OCI-M1 (cell line): ENCODE data around the gene RBM3.

Source experiments
- DNase-seq: peaks from one replicate; lab custom pipeline; 2025; lab: John Stamatoyannopoulos, UW

The RBM3 gene

GRCh38 chrX:48578661-48579128, 4.4 kb downstream of the RBM3 start:
- no peak for DNase-seq

- no peak for DNase-seq
Measured at GRCh38 chrX:48579259-48579658, 5.0 kb downstream of the RBM3 start.

DNA sequence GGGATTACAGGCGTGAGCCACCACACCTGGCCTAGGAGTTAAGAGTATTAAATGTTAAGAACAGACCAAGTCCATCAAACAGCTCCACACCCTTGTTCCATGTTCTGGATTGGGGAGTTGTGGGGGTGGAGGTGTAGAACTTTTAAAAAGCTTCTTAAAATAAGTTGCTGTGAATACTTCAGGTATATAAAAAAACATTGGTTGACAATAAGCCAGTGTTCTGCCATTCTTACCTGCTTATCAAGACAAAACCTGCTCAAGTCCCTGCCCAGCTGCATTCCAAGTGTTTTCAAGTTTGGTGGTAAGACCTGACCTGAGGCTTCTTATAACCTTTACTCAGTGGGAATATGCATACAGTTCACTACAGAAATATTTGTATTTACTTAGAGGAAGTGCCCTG, 6.4 kb downstream of the RBM3 start:
- no peak for DNase-seq

DNA sequence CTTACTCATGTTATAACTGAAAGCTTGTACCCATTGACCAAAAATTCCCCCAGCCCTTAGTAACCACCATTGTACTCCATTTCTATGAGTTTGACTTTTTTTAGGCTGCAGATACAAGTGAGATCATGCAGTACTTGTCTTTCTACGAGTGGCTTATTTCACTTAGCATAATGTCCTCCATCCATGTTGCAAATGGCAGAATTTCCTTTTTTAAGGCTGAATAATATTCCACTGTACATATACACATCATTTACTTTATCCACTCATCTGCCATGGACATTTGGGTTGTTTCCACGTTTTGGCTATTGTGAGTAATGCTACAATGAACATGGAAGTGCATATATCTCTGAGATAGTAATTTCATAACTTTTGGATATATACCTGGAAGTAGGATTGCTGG, 10.4 kb downstream of the RBM3 start:
- no peak for DNase-seq

DNA sequence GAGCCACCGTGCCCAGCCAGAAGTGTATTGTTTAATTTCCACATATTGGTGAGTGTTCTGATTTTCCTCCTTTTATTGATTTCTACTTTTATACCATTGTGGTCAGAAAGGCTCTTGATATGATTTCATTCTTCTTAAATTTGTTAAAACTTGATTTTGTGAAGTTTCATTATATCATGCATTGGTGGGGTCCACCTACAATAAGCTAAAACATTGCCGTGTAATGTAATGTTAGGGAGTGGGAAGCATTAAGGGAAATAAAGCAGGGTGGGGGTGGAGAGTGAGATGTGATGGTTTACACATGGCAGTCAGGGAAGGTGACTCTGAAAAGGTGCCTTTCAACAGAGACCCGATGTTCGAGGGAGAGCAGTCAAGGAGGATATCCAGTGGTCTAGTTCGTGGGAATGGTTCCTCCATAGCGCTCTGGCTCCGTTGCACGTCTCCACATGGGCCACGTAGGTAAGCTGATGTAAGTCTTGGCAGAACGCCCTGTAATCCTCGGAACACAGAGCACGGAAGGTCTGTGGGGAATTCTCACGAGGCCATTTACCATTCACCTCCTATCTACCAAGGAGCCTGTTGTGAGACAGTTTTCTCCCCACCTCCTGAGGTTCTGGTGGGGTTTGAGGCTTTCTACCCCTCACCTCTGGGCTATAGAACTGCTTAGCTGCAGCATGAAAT, 15.3 kb downstream of the RBM3 start:
- no peak for DNase-seq

GRCh38 chrX:48590203-48591103, 16.2 kb downstream of the RBM3 start:
- DNase-seq, result no peak

- DNase-seq, result no peak
Measured at GRCh38 chrX:48591255-48591791, 17.0 kb downstream of the RBM3 start.

- no peak for DNase-seq
Measured at GRCh38 chrX:48592971-48593370, 18.7 kb downstream of the RBM3 start.

DNA sequence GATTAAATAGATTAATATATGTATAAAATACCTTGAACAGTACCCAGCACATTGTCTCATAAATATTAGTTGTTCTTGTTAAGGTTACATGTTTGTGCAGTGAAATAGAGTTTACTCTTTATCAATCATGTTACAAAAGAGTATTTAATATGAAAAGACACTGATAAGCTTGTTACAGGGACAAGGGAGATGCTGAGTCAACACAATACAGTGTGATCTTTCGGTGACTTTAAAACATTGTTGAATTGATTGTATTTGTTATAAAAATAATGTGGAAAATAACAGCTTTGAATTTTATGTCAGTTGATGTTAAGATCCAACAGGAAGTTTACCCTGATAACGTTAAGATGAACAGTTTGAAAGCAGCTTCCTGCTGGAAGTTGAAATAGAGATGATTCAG, 21.6 kb downstream of the RBM3 start:
- peak; percentile 19 for DNase-seq

- peak; percentile 94 for DNase-seq
Measured at GRCh38 chrX:48597353-48598264, 23.3 kb downstream of the RBM3 start, which contains the start of gene WDR13. TSS of gene WDR13 (plus strand) at chrX:48597492. CDS start at chrX:48597997, 505 bp downstream.

GRCh38 chrX:48598614-48599013, 24.3 kb downstream of the RBM3 start:
- DNase-seq, result no peak

DNA sequence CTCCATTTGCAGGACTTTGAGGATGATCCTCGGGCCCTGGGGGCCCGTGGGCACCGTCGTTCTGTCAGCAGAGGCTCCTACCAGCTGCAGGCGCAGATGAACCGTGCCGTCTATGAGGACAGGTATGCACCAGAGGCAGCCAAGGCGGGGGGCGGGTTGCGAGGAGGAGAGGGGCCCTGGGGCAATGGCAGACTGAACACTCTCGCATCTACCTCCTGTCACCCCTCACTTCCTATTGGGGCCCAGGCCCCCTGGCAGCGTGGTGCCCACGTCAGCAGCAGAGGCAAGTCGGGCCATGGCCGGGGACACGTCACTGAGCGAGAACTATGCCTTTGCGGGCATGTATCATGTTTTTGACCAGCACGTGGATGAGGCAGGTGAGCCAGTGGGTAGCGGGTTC, 25.1 kb downstream of the RBM3 start:
- no peak for DNase-seq

- no peak for DNase-seq
Measured at GRCh38 chrX:48600226-48600625, 25.9 kb downstream of the RBM3 start.

- DNase-seq, result no peak
Measured at GRCh38 chrX:48601741-48602394, 27.6 kb downstream of the RBM3 start.

GRCh38 chrX:48604701-48605100, 30.4 kb downstream of the RBM3 start:
- DNase-seq, result no peak

GRCh38 chrX:48606091-48606490, 31.8 kb downstream of the RBM3 start:
- no peak for DNase-seq

DNA sequence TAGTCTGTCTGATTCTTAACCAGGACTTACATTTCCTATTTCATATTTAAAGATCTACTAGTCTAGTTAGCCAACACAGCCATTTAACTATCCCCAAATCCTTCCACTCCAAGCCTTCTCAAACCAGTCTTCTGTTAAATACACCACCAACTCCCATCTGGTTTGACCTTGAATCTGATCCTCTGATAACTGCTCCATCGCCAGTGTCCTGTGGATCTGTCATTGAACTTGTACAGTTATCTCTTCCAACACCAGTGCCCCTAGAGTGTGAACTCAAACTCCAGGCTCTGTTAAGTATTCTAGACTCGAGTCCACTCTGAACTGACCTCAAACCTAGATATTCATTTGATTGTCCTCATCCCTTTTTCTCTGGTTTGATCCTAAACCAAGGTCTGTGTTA, 37.4 kb downstream of the RBM3 start:
- DNase-seq, result no peak

- no peak for DNase-seq
Measured at GRCh38 chrX:48613502-48614160, 39.3 kb downstream of the RBM3 start.

DNA sequence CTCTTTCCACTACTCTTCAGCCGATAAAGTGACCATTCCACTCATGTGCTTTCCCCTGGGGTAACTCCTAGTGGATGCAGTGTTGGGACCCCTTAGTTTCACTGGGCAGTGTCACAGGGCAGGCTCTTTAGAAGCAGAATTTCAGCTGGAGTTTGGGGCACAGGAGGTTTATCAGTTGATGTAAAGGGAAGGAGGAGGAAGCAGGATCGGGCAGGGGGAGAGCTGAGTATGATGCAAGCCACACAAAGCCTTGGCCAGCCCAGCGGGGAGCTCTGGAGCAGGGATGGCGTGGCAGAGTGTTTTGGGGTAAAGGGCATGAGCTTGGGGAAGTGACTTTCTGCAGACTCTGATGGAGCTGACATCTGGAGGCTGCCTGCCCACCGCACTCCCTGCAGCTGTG, 42.3 kb downstream of the RBM3 start:
- peak; percentile 19 for DNase-seq

DNA sequence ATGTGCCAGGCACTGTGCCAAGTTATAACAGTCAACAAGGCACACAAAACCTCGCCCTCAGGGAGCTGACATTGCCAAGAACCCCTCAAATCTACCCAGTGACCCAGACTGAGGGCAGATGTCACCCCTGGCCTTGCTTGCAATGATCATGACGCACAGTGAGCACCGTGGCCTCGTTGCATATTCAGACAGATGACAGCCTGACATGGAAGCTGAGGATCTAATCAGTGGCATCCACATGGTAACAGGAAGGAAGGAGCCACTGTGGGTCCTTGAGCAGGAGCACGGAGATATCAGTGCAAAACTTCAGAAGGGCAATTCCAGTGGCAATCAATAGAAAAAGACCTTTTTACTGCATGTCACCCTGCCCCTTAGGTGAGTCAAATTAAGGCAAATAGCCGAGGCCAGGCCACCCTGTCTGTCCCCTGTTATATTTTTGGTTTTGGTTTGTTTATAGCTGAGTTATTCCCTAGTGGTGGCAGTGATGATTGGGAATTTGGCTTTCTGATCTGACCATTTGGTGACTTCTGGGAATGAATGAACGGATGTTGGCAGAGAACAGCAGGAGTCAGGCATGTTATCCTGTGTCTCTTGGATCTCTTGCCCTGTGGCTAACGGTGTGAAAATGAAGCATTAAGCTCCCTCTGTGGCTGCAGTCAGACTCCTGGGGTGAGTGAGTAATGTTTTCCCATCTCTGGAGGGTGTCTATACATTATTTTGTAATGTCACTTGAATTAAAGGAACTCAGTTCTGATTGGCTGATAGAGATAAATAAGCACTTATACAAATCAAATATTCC, 43.5 kb downstream of the RBM3 start:
- DNase-seq, result peak; percentile 26
